Activated T-cell treated with anti-CD3 and anti-CD28 coated beads, Interleukin-2, amount 50 U/mL, for 72 hours (primary cell): ENCODE measurements around the gene NGEF. TPM values are rescaled to one million over a fixed set of nuclear protein-coding genes. Genes with fewer than 3 reads are reported as not detected.

ENCODE experiments used
- ATAC-seq, 2 donors: fragments of 150-1000 bp; cut with Tn5 transposase; replicated peaks in 1 of 2; 2 replicates each; pipeline ENCODE4 v1.10.0; 2021; ENCODE audit warnings: moderate library complexity in 2 of 2, mild to moderate bottlenecking in 1 of 2
- DNase-seq, 2 donors: peaks; one replicate each; pipeline ENCODE4 v3.0.0; 2021 to 2022; ENCODE audit warnings: mixed read lengths in 1 of 2
- H3K27ac Mint-ChIP-seq: one replicate; pipeline ENCODE4 v1.8.0; 2022; ENCODE audit warnings: mild to moderate bottlenecking, moderate library complexity, mixed read lengths
- H3K27me3 Mint-ChIP-seq: one replicate; pipeline ENCODE4 v1.8.0; 2022; ENCODE audit warnings: low read depth, mixed read lengths
- H3K36me3 Mint-ChIP-seq, 2 donors: one replicate each; pipeline ENCODE4 v1.8.0; 2022; ENCODE audit warnings: mixed read lengths in 2 of 2, mild to moderate bottlenecking in 1 of 2; ENCODE audit not compliant: insufficient read depth in 2 of 2
- H3K4me1 Mint-ChIP-seq: one replicate; pipeline ENCODE4 v1.8.0; 2022; ENCODE audit warnings: low read depth, mixed read lengths
- H3K4me3 Mint-ChIP-seq, 2 donors: one replicate each; pipeline ENCODE4 v1.8.0; 2022; ENCODE audit warnings: mild to moderate bottlenecking in 2 of 2, mixed read lengths in 2 of 2, moderate library complexity in 2 of 2
- H3K9me3 Mint-ChIP-seq, 2 donors: one replicate each; pipeline ENCODE4 v1.8.0; 2022; ENCODE audit warnings: mixed read lengths in 2 of 2
- total RNA-seq, 2 donors: library from RNA; stranded (reverse); gene quantifications; one replicate each; pipeline ENCODE4 v1.2.3, GENCODE V29; 2022

The NGEF gene
- total RNA-seq, 2 donors from 2014 or later, result 0.55 to 2.3 TPM

- Mint-ChIP-seq H3K27me3 (peaks cover 45% of the 10 kb centered on the region), H3K9me3 (peaks cover 2 to 6% of the 10 kb centered on the region in 2 donors), H3K27ac (no peak overlapping the region), H3K36me3 (peaks cover 3 to 4% of the 10 kb centered on the region in 2 donors), H3K4me1 (no peaks in the 10 kb centered on the region), H3K4me3 (no peak overlapping the region)
- DNase-seq (no peak), ATAC-seq (no peak)
These were observed 26.9 kb downstream of the NGEF start for GRCh38 chr2:232986155-232986554.

DNA sequence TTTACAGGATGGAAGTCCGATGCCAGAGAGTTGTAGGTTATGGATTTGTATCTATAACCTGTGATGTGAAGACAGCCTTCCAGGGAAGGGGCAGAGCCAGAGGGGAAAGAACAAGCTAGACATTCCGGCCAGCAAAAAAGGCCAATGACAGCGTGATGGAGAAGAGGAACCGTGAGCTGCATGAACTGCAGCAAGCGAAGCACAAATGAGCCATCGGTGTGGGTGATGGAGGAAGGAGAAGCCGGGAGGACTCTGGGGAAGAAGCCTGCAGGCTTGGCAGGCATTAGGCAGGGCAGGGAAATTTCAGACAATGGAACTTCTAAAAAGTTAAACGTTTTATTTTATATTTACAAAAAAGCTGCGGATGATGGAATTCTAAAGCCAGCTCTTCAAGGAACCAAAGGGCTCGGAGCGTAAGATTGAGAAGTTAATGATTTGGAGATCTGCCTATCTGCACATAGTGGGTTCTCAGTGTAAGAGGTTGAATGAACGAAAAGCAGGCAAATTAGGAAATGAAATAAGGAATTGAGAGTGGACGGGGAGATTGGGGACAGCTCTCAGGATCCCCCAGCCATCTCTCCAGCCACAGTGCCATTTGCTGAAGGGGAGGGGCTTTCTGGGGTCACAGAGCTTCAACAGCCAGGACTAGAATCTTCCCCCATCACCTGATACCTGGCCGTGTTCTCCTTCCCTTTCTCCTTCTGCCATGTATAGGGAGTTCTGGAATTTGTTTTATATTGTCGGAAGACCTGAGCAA lies 28.4 kb downstream of the NGEF start:
- Mint-ChIP-seq H3K27me3 (peaks cover 45% of the 10 kb centered on the region), H3K9me3 (peaks cover 2 to 6% of the 10 kb centered on the region in 2 donors), H3K4me3 (no peak overlapping the region), H3K4me1 (peaks cover 5% of the 10 kb centered on the region), H3K36me3 (peaks cover 3 to 4% of the 10 kb centered on the region in 2 donors), H3K27ac (no peak overlapping the region)
- ATAC-seq (no peak), DNase-seq (no peak)

DNA sequence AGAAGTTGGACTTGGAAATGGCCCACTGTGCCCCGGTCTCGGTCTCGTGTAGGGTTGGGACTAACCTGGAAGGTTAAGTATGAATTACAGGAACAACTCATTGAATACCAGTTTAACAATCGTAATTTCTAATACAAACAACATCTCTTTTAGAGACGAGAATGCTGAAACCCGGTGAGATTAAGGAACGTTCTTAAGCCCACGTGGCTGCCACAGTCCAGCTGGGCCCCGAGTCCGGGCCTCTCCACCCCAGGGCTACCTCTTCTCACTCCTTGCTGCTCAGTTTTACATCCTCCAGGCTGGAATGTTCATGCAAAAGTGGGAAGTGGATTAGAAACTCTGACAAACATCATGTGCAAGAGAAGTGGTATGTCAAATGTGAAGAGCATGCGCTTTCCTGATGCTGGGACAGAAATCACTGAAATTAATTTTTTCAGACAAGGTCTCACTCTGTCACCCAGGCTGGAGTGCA lies 29.4 kb downstream of the NGEF start:
- DNase-seq (no peak), ATAC-seq (no peak)
- Mint-ChIP-seq H3K4me1 (peaks cover 5% of the 10 kb centered on the region), H3K4me3 (no peak overlapping the region), H3K9me3 (peaks cover 2 to 6% of the 10 kb centered on the region in 2 donors), H3K36me3 (peaks cover 3 to 4% of the 10 kb centered on the region in 2 donors), H3K27ac (no peak overlapping the region), H3K27me3 (peaks cover 45% of the 10 kb centered on the region)

DNA sequence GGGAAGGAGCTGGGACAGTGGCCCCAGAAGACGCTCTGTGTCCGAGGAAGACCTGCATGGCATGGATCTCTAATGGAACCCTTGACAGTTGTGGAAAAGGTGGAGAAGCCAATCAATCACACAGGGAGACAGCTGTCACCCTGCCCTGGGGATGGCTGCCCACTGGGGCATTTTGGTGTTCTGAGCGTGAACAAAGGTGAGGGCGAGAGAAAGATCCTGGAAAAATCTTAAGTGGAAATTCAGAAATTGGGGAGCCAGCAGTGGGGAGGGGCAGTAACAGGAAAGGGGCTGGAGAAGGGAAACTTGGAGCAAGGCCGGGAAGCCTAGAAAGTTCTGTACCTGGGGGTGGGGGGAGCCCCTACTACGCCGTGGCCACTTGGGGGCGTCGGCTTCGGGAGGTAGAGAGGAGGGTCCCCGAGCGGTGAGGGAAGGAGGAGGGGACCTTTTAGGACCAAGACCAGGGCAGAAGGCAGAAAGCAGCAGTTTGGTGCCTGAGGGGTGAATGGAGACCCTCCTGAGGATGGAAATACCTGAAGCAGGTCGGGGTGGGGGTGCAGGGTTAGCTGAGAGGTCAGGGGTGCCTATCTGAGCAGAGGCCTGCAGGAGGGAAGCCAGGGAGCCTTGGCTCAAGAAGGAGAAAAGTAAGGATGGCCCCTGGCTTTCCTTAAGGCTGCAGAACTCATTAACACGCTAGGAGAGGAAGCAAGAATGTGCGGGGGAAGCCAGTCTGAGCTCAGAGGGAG lies 30.0 kb downstream of the NGEF start:
- H3K4me1 Mint-ChIP-seq, result peaks cover 5% of the 10 kb centered on the region
- no peak overlapping the region for H3K27ac Mint-ChIP-seq
- peaks cover 45% of the 10 kb centered on the region for H3K27me3 Mint-ChIP-seq
- H3K4me3 Mint-ChIP-seq, result no peak overlapping the region
- no peak for DNase-seq
- H3K36me3 Mint-ChIP-seq, result peaks cover 3 to 4% of the 10 kb centered on the region in 2 donors
- peaks cover 2 to 6% of the 10 kb centered on the region in 2 donors for H3K9me3 Mint-ChIP-seq
- no peak for ATAC-seq

GRCh38 chr2:232981767-232982360 lies 31.2 kb downstream of the NGEF start:
- no peak for ATAC-seq
- Mint-ChIP-seq H3K36me3 (peaks cover 3 to 4% of the 10 kb centered on the region in 2 donors), H3K4me1 (peaks cover 5% of the 10 kb centered on the region), H3K27ac (no peak overlapping the region), H3K9me3 (peaks cover 2 to 6% of the 10 kb centered on the region in 2 donors), H3K4me3 (no peak overlapping the region), H3K27me3 (peaks cover 35% of the 10 kb centered on the region)
- DNase-seq, result no peak

DNA sequence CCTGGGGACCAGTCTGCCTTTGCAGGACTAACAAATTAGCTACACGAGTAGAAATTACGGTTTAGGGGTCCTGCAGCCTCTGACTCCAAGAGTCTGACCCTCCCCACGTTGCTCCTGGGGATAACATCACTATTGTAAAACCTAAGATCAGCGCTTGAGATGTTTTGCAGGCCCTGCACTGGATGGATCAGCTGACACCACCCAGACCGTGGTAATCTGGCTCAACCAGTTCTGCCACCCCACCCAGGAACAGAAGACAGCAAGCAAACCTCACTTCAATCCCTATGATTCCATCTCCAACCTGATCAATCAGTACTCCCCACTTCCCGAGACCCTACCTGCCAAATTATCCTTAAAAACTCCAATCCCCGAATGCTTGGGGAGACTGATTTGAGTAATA lies 31.7 kb downstream of the NGEF start:
- H3K27ac Mint-ChIP-seq, result no peak overlapping the region
- H3K4me3 Mint-ChIP-seq, result no peak overlapping the region
- ATAC-seq, result no peak
- peaks cover 2 to 5% of the 10 kb centered on the region in 2 donors for H3K9me3 Mint-ChIP-seq
- peaks cover 3 to 4% of the 10 kb centered on the region in 2 donors for H3K36me3 Mint-ChIP-seq
- peaks cover 5% of the 10 kb centered on the region for H3K4me1 Mint-ChIP-seq
- H3K27me3 Mint-ChIP-seq, result peaks cover 32% of the 10 kb centered on the region
- no peak for DNase-seq

- Mint-ChIP-seq H3K4me3 (no peak overlapping the region), H3K27ac (no peak overlapping the region), H3K4me1 (peaks cover 5% of the 10 kb centered on the region), H3K27me3 (peaks cover 25% of the 10 kb centered on the region), H3K9me3 (no peaks in the 10 kb centered on the region), H3K36me3 (peaks cover 0 to 3% of the 10 kb centered on the region in 2 donors)
- ATAC-seq (no peak), DNase-seq (no peak)
These were observed 32.4 kb downstream of the NGEF start for GRCh38 chr2:232980683-232981082.

DNA sequence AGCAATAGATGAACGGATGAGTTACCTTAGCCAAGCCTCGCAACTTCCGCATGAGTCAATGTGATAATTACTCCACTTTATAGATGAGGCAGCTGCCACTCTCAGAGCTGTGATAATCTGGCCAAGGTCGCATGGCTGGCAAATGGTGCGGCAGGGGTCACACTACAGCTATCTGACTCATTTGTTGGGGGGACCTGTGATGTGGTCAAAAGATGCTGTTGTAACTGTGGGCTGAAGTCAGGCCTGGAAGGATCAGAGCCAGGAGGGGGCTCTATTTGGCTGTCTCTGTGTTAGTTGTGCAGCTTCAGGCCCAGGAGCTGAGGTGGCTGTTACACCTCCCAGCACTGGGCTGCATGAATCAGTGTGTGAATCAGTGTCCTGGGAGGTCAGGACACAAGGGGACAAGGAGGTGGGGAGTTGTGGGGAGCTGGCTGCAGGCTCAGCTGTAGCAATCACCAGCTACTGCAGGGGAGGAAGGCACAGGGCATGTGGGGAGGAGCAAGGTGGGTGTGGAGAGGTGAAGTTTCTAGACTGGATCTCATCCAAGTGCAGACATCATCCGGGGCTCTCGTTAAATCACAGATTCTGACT lies 33.1 kb downstream of the NGEF start:
- H3K27me3 Mint-ChIP-seq, result peaks cover 21% of the 10 kb centered on the region
- ATAC-seq (peak in 1 of 2 donors; percentile 28), DNase-seq (no peak)
- no peaks in the 10 kb centered on the region for H3K9me3 Mint-ChIP-seq
- no peak overlapping the region for H3K27ac Mint-ChIP-seq
- peaks cover 0 to 3% of the 10 kb centered on the region in 2 donors for H3K36me3 Mint-ChIP-seq
- no peak overlapping the region for H3K4me3 Mint-ChIP-seq
- H3K4me1 Mint-ChIP-seq, result peaks cover 5% of the 10 kb centered on the region

- DNase-seq (no peak), ATAC-seq (no peak)
- Mint-ChIP-seq H3K27ac (no peak overlapping the region), H3K9me3 (no peaks in the 10 kb centered on the region), H3K36me3 (no peaks in the 10 kb centered on the region), H3K27me3 (no peaks in the 10 kb centered on the region), H3K4me3 (no peak overlapping the region), H3K4me1 (peaks cover 5% of the 10 kb centered on the region)
These were observed 35.6 kb downstream of the NGEF start for GRCh38 chr2:232977438-232977971.

DNA sequence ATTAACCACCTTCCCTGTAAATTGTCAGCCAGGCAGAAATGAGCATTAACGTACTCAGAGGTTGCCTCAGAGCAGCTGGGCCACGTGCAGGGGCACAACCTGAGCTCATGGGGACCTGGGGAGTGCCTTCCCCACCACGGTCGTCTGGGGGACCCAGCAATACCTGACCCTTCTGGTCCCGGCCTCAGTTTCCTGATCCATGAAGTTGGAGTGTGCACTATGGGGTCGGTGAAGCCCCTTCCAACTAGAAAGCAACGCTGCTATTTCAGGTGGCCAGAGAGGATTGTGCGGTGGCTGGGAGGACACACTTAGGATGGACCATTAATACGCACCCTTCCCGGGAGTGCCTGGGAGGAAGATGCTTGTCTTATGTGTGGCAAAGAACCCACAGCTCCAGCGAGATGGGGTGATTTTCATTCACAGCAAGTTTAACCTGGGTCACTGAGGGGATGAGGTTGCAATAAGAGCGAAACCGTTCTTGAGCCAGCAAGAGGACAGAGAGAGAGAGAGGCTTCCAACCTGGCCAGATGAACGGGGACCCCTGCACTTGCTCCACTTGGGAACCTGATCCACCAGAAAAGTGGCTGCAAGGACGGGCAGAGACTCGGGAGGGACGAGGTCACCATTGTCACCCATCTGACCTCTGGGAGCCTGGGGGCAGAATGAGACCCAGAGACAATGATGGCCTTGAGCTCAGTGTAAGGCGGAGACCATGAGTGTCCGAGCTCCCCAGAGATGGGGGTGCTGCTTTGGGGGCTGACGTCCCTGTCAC lies 36.2 kb downstream of the NGEF start:
- H3K9me3 Mint-ChIP-seq, result no peaks in the 10 kb centered on the region
- no peaks in the 10 kb centered on the region for H3K36me3 Mint-ChIP-seq
- no peak overlapping the region for H3K27ac Mint-ChIP-seq
- peaks cover 5% of the 10 kb centered on the region for H3K4me1 Mint-ChIP-seq
- no peak overlapping the region for H3K4me3 Mint-ChIP-seq
- ATAC-seq, result no peak
- DNase-seq, result no peak
- no peaks in the 10 kb centered on the region for H3K27me3 Mint-ChIP-seq

GRCh38 chr2:232976176-232976575 lies 36.9 kb downstream of the NGEF start:
- DNase-seq (no peak), ATAC-seq (no peak)
- Mint-ChIP-seq H3K4me1 (peaks cover 5% of the 10 kb centered on the region), H3K27ac (no peak overlapping the region), H3K36me3 (no peaks in the 10 kb centered on the region), H3K27me3 (no peaks in the 10 kb centered on the region), H3K4me3 (no peak overlapping the region), H3K9me3 (no peaks in the 10 kb centered on the region)

DNA sequence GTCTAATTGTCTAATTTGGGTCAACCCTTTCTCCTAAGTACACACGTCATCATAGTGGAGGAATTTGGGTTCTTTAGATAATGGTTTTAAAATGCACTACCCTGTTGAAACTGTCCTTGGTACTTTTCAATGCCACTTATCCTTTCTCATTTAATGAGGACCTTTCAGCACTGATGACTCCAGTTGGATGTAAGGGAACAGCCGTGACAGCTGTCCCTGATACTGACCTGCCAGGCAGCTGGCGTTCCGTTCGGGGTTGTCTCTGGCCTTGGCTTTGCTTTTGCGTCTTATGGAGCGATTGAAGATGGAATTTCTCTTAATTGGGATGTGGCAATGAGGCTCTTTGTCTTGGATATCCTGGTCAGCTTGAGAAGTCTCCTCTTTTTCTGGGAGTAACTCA lies 38.7 kb downstream of the NGEF start:
- Mint-ChIP-seq H3K27me3 (no peaks in the 10 kb centered on the region), H3K27ac (no peak overlapping the region), H3K36me3 (no peaks in the 10 kb centered on the region), H3K4me3 (no peak overlapping the region), H3K4me1 (no peaks in the 10 kb centered on the region), H3K9me3 (no peaks in the 10 kb centered on the region)
- DNase-seq, result no peak
- ATAC-seq, result no peak
